ENCODE data around the gene SUSD6. TPM values are rescaled to one million over a fixed set of nuclear protein-coding genes. Genes with fewer than 3 reads are reported as not detected.
"Not testable (repeated sequence)": the region's sequence is repeated elsewhere in the genome, so short reads cannot be mapped to it uniquely, and the experiment has no call there.

Gene SUSD6
- total RNA-seq, 1 donor from 2014 or later = 46.6 TPM

DNA sequence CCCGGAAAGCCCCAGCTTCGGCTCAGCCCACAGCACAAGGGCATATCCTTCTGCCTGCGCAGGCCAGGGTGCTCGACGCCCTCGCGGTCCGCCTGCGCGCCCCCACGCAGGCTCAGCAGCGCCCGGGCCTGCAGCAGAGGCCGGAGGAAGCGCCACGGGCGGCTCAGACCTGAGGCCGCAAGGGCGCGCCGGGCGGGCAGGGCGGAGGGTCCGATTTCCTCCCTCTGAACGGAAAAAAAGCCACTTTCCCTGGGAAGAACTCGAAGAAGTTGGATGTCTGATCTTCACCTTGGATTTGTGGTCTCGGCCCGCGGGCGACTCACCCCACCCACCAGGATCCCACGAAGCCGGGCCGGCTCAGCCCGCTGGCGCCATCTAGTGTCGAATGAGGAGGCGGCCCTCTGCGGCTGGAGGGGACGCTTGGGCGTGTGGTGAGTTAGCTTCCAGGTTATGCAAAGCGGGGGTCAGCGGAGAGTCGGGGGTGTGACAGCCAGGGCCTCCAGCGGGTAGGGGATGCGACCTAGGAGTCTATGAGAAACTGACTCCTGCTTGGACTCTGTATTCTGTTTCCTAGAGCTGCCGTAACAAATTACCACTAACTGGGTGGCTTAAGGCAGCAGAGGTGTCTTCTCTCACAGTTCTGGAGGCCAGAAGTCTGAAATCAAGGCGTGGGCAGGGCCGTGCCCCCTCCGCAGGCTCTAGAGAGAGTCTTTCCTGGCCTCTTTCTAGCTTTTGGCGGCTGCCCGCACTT, 115.5 kb downstream of the SUSD6 start:
- Mint-ChIP-seq H3K9me3 (no peaks in the 10 kb centered on the region), H3K27ac (peak overlapping the region; percentile 20), H3K36me3 (ENCODE audit: low read depth) (no peaks in the 10 kb centered on the region), H3K4me1 (ENCODE audit: low read depth) (peaks cover 24% of the 10 kb centered on the region), H3K27me3 (ENCODE audit: low read depth) (peaks cover 5% of the 10 kb centered on the region), H3K4me3 (ENCODE audit: low read depth) (peak overlapping the region; percentile 52)
- peak; percentile 73 for DNase-seq (ENCODE audit: low spot score)
- intact Hi-C loops (cut with micrococcal nuclease) = loop anchor here (1.0 to 2.0 kb wide), 3 partner anchors 40 to 142 kb away; partner anchors contain the start of gene SRSF5

DNA sequence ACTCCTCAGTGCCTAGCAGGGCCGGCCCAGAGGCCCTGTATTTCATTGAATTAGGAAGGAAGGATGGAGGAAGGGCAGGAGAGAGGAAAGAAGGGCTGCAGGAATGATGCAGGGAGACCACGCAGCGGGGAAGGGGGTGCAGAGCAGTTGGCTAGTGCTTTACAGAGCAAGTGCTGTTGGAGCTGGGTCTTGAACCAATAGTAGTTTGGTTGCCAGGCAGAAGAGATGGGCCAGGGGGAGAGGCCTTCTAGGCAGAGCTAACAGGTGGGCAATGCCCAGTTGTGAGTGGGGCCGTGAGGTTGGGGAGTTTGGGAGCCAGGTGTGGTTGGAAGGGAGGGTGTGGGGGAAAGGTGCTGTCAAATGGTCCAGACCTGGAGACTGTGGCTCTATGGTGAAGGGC, 116.5 kb downstream of the SUSD6 start:
- Mint-ChIP-seq H3K36me3 (ENCODE audit: low read depth) (no peaks in the 10 kb centered on the region), H3K27ac (no peak overlapping the region), H3K9me3 (no peaks in the 10 kb centered on the region), H3K4me3 (ENCODE audit: low read depth) (no peak overlapping the region), H3K4me1 (ENCODE audit: low read depth) (peaks cover 24% of the 10 kb centered on the region), H3K27me3 (ENCODE audit: low read depth) (peaks cover 7% of the 10 kb centered on the region)
- no peak for DNase-seq (ENCODE audit: low spot score)
- intact Hi-C loops (cut with micrococcal nuclease) = loop anchor here (1.0 to 2.0 kb wide), 3 partner anchors 39 to 143 kb away; partner anchors contain the start of gene SRSF5

DNA sequence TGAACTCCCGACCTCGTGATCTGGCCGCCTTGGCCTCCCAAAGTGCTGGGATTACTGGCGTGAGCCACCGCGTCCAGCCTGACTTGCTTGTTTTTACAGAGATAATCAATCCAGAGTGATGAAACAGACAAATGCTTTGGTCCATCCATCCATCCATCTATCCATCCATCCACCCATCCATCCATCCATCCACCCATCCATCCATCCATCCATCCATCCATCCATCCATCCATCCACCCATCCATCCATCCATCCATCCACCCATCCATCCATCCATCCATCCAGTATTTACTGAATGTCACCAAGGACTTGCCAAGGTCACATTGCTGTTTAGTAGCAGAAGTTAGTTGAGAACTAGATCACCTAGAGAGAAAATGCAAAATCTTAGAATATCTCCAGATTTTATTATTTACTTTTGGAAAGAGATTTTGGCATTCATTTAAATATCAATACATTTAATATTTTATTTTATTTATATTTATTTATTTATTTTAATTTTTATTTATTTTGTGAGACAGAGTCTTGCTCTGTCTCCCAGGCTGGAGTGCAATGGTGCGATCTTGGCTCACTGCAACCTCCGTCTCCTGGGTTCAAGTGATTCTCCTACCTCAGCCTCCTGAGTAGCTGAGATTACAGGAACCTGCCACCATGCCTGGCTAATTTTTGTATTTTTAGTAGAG, 120.7 kb downstream of the SUSD6 start:
- DNase-seq (ENCODE audit: low spot score); intact Hi-C loops (cut with micrococcal nuclease); H3K27me3 Mint-ChIP-seq (ENCODE audit: low read depth); H3K9me3 Mint-ChIP-seq; H3K4me3 Mint-ChIP-seq (ENCODE audit: low read depth); H3K27ac Mint-ChIP-seq; H3K36me3 Mint-ChIP-seq (ENCODE audit: low read depth): not testable (repeated sequence)
- peaks cover 22% of the 10 kb centered on the region for H3K4me1 Mint-ChIP-seq (ENCODE audit: low read depth)

GRCh38 chr14:69736405-69736804, 125.0 kb downstream of the SUSD6 start:
- H3K9me3 Mint-ChIP-seq; H3K36me3 Mint-ChIP-seq (ENCODE audit: low read depth); H3K4me3 Mint-ChIP-seq (ENCODE audit: low read depth); H3K27me3 Mint-ChIP-seq (ENCODE audit: low read depth); intact Hi-C loops (cut with micrococcal nuclease); H3K4me1 Mint-ChIP-seq (ENCODE audit: low read depth); DNase-seq (ENCODE audit: low spot score); H3K27ac Mint-ChIP-seq: not testable (repeated sequence)

DNA sequence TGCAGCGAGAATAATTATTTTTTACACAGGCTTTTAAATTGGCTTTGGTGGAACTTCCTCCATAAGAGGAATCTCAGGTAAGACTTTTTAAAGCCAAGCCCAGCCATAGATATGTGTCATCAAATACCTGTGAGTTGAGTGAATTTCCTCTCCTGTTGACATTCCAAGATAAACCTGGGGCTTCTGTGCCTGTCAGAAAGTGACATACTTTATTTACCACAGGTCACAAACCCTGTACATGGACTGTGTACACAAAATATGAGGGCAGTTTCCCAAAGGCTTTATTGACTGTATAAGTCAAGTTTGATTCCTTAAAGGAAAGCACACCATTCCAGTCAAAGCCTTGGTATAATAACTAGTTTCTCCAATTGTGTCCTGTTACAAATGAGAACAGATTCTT, 129.7 kb downstream of the SUSD6 start:
- Mint-ChIP-seq H3K27me3 (ENCODE audit: low read depth) (peaks cover 2% of the 10 kb centered on the region), H3K4me3 (ENCODE audit: low read depth) (no peak overlapping the region), H3K36me3 (ENCODE audit: low read depth) (no peaks in the 10 kb centered on the region), H3K27ac (no peak overlapping the region), H3K4me1 (ENCODE audit: low read depth) (peaks cover 2% of the 10 kb centered on the region), H3K9me3 (peaks cover 5% of the 10 kb centered on the region)
- intact Hi-C loops (cut with micrococcal nuclease) = no loop called here
- DNase-seq (ENCODE audit: low spot score) = no peak

GRCh38 chr14:69749956-69750355, 138.6 kb downstream of the SUSD6 start:
- Mint-ChIP-seq H3K9me3 (no peaks in the 10 kb centered on the region), H3K4me3 (ENCODE audit: low read depth) (no peak overlapping the region), H3K27me3 (ENCODE audit: low read depth) (no peaks in the 10 kb centered on the region), H3K4me1 (ENCODE audit: low read depth) (peaks cover 6% of the 10 kb centered on the region), H3K36me3 (ENCODE audit: low read depth) (no peaks in the 10 kb centered on the region), H3K27ac (no peak overlapping the region)
- no peak for DNase-seq (ENCODE audit: low spot score)
- intact Hi-C loops (cut with micrococcal nuclease) = no loop called here

DNA sequence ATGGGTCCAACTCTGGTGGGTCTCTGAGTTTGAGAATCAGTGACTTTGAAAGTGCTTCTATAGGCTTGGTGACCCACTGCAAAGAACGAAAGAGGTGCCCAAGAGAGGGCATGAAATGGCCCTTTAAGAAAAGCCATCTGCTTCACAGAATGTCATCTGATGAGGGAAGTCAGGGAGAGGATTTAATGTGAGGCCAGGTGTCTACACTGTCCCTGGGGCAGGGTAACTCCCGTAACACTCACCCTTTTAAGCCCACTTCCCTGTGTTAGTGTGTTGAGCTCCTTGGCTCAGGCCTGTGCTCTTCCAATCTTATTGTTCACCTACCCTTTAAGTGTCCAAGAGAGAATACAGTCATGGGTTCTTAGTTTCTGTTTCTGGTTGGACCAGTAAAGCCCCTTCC, 139.1 kb downstream of the SUSD6 start:
- peaks cover 10% of the 10 kb centered on the region for H3K4me1 Mint-ChIP-seq (ENCODE audit: low read depth)
- no peak overlapping the region for H3K4me3 Mint-ChIP-seq (ENCODE audit: low read depth)
- DNase-seq (ENCODE audit: low spot score) = no peak
- intact Hi-C loops (cut with micrococcal nuclease) = no loop called here
- H3K36me3 Mint-ChIP-seq (ENCODE audit: low read depth) = no peaks in the 10 kb centered on the region
- H3K27ac Mint-ChIP-seq = no peak overlapping the region
- no peaks in the 10 kb centered on the region for H3K27me3 Mint-ChIP-seq (ENCODE audit: low read depth)
- H3K9me3 Mint-ChIP-seq = no peaks in the 10 kb centered on the region

GRCh38 chr14:69752773-69753172, 141.4 kb downstream of the SUSD6 start:
- H3K27ac Mint-ChIP-seq = no peak overlapping the region
- DNase-seq (ENCODE audit: low spot score) = no peak
- H3K4me3 Mint-ChIP-seq (ENCODE audit: low read depth) = no peak overlapping the region
- no peaks in the 10 kb centered on the region for H3K27me3 Mint-ChIP-seq (ENCODE audit: low read depth)
- H3K4me1 Mint-ChIP-seq (ENCODE audit: low read depth) = peaks cover 13% of the 10 kb centered on the region
- H3K9me3 Mint-ChIP-seq = no peaks in the 10 kb centered on the region
- H3K36me3 Mint-ChIP-seq (ENCODE audit: low read depth) = no peaks in the 10 kb centered on the region
- intact Hi-C loops (cut with micrococcal nuclease) = no loop called here

DNA sequence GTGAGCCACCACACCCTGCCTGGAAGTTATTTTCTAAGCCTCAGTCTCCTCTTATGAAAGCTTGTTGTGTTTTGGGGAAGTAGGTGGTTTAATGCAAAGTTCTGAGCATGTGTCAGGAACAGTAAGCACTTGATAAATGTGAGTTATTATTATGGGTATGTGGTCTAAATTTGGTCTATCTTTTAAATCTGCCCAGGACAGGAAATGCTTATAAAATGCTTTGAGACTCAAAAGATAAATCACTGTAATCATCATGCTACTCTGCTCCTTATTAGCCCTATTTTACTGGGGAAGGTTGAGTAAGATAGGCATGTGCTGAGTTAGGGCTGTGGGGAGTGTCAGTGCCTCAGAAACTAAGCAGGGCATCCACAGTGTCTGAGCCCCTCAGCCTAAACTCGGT, 142.5 kb downstream of the SUSD6 start:
- H3K36me3 Mint-ChIP-seq (ENCODE audit: low read depth) = no peaks in the 10 kb centered on the region
- no peaks in the 10 kb centered on the region for H3K27me3 Mint-ChIP-seq (ENCODE audit: low read depth)
- no peaks in the 10 kb centered on the region for H3K9me3 Mint-ChIP-seq
- intact Hi-C loops (cut with micrococcal nuclease) = no loop called here
- no peak for DNase-seq (ENCODE audit: low spot score)
- H3K4me1 Mint-ChIP-seq (ENCODE audit: low read depth) = peaks cover 13% of the 10 kb centered on the region
- H3K4me3 Mint-ChIP-seq (ENCODE audit: low read depth) = no peak overlapping the region
- H3K27ac Mint-ChIP-seq = no peak overlapping the region

GRCh38 chr14:69754487-69754886, 143.1 kb downstream of the SUSD6 start:
- no peaks in the 10 kb centered on the region for H3K27me3 Mint-ChIP-seq (ENCODE audit: low read depth)
- intact Hi-C loops (cut with micrococcal nuclease) = no loop called here
- H3K9me3 Mint-ChIP-seq = no peaks in the 10 kb centered on the region
- no peaks in the 10 kb centered on the region for H3K36me3 Mint-ChIP-seq (ENCODE audit: low read depth)
- peaks cover 13% of the 10 kb centered on the region for H3K4me1 Mint-ChIP-seq (ENCODE audit: low read depth)
- no peak for DNase-seq (ENCODE audit: low spot score)
- no peak overlapping the region for H3K4me3 Mint-ChIP-seq (ENCODE audit: low read depth)
- H3K27ac Mint-ChIP-seq = no peak overlapping the region

GRCh38 chr14:69755296-69755695, 143.9 kb downstream of the SUSD6 start:
- Mint-ChIP-seq H3K36me3 (ENCODE audit: low read depth) (no peaks in the 10 kb centered on the region), H3K27ac (no peak overlapping the region), H3K27me3 (ENCODE audit: low read depth) (no peaks in the 10 kb centered on the region), H3K4me3 (ENCODE audit: low read depth) (no peak overlapping the region), H3K4me1 (ENCODE audit: low read depth) (peaks cover 13% of the 10 kb centered on the region), H3K9me3 (no peaks in the 10 kb centered on the region)
- DNase-seq (ENCODE audit: low spot score) = no peak
- intact Hi-C loops (cut with micrococcal nuclease) = no loop called here

GRCh38 chr14:69755784-69756183, 144.4 kb downstream of the SUSD6 start:
- no peak overlapping the region for H3K27ac Mint-ChIP-seq
- no peaks in the 10 kb centered on the region for H3K36me3 Mint-ChIP-seq (ENCODE audit: low read depth)
- DNase-seq (ENCODE audit: low spot score) = no peak
- H3K4me3 Mint-ChIP-seq (ENCODE audit: low read depth) = no peak overlapping the region
- H3K4me1 Mint-ChIP-seq (ENCODE audit: low read depth) = peaks cover 13% of the 10 kb centered on the region
- no peaks in the 10 kb centered on the region for H3K27me3 Mint-ChIP-seq (ENCODE audit: low read depth)
- intact Hi-C loops (cut with micrococcal nuclease) = no loop called here
- H3K9me3 Mint-ChIP-seq = no peaks in the 10 kb centered on the region

- Mint-ChIP-seq H3K4me3 (ENCODE audit: low read depth) (no peak overlapping the region), H3K27ac (no peak overlapping the region), H3K4me1 (ENCODE audit: low read depth) (peaks cover 13% of the 10 kb centered on the region), H3K27me3 (ENCODE audit: low read depth) (no peaks in the 10 kb centered on the region), H3K36me3 (ENCODE audit: low read depth) (no peaks in the 10 kb centered on the region), H3K9me3 (no peaks in the 10 kb centered on the region)
- intact Hi-C loops (cut with micrococcal nuclease) = no loop called here
- no peak for DNase-seq (ENCODE audit: low spot score)
These were observed 144.9 kb downstream of the SUSD6 start for GRCh38 chr14:69756298-69756697.
